Retina (tissue), 1 donor: Measurements from ENCODE around the gene TNP2.

Experiments used
- DNase-seq: peaks from one replicate; pipeline ENCODE4 v3.0.0-alpha.2; 2016

Gene TNP2

DNA sequence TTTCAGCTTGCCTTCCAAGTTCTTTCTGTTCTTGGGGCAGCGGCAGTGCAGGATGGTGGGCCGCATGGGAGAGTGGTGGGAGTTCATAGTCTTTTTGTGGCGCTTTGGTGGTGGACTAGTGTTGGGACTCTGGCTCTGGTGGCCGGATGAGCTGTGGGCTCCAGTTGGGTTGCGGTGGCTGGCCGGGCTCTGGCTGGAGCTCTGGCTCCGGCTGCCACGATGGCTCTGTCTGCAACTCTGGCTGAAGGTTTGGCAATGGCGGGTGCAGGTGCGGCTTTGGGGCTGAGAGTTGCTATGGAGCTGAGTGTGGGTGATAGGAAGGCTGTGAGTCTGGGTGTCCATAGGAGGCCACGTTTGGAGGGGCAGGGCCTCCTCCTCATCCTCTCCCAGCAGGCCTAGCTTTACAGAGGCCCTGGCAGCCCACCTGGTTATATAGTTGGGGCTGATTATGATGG is at the start of gene TNP2:
TSS of gene TNP2 (minus strand) at position 405 of the 455 bp plus-strand sequence. CDS start at position 342, 63 bp downstream.
- no peak for DNase-seq

DNA sequence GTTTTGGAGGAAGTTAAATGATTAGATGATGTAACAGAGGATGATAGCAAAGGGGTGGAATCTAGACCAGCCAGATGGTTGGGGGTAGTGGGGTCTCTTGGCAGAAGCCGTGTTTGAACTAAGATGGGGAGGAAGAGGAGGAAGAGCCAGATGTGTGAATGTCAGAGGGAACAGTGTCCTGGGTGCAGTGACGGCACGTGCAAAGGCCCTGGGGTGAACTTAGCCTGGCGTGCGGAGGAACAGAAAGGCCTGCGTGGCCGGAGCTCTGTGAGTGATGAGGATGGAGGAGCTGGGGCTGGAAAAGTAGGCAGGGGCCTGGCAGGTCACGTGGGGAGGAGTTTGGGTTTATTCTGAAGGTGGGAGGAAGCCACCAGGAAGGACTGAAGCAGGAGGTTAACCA is 49.7 kb upstream of the TNP2 start:
- no peak for DNase-seq

DNA sequence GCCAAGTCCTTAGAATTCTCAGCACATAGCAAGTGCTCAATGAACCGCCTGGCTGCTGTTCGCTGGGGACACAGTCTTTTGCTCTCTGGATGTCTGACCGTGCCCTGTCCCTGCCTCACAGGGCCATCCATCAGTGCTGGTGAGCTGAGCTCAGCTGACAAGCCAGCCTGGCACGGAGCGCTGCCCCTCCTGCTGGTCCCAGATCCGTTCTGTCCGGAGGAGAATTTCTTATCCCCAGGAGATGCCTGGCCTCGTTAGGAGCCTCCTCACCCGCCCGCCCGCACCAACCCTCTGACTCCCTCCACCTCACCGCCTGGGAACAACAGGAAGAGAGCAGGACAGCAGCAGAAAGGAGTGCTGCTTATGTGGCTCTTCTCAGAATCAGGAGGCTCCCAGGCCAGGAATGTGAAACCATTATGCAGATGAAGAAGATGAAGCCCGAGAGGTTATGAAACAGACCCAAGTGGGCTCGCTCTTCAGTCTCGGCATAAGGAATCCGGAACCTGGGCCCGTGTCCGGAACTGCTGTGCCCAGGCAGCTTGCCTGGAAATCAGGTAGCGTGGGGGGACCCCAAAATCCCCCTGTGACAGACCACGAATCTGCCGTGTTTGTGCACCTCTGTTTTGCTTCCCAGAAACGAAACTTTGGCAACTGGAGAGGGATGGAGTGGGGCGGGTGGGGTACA is 47.3 kb upstream of the TNP2 start:
- DNase-seq: peak; percentile 55

DNA sequence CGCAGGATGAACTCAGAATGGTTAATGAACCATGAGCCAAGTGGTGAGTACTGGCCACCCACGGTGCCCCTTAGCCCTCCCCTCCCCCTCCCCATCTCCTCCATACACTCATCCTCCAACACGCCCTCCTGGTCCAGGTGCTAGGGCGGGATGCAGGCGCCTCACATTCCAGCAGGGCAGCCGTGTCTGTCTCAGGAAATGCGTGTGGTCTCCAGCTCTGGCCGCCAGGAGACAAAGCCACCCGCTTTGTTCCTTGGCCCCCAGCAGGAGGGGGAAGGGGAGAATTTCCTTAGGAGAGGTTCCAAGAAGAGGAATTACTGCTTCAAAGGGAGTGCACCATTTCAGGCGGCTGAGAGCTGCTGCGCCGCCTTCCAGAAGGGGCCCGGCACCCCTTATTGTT is 46.4 kb upstream of the TNP2 start:
- DNase-seq: peak; percentile 67

DNA sequence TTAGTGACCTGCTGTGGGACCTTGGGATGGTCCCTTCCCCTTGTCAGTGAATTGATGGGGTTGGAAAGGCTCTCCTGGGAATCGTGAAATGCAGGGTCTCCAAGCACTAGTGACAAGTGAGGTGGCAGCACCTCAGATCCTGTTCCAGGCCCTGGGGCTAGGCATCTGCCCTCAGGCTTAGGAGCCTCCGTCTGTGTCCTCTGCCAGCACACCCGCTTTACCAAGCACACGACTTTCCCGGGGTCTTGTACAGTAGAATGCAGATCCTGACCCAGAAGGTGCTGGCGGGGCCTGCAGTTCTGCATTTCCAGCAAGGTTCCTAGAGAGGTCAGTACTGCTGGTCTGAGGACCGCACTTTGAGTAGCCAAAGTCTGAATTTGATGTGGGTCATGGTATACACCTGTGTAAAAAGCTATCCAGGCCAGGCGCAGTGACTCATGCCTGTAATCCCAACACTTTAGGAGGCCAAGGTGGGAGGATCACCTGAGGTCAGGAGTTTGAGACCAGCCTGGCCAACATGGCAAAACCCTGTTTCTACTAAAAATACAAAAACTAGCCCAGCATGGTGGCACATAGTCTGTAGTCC is 45.3 kb upstream of the TNP2 start:
- DNase-seq: no peak

DNA sequence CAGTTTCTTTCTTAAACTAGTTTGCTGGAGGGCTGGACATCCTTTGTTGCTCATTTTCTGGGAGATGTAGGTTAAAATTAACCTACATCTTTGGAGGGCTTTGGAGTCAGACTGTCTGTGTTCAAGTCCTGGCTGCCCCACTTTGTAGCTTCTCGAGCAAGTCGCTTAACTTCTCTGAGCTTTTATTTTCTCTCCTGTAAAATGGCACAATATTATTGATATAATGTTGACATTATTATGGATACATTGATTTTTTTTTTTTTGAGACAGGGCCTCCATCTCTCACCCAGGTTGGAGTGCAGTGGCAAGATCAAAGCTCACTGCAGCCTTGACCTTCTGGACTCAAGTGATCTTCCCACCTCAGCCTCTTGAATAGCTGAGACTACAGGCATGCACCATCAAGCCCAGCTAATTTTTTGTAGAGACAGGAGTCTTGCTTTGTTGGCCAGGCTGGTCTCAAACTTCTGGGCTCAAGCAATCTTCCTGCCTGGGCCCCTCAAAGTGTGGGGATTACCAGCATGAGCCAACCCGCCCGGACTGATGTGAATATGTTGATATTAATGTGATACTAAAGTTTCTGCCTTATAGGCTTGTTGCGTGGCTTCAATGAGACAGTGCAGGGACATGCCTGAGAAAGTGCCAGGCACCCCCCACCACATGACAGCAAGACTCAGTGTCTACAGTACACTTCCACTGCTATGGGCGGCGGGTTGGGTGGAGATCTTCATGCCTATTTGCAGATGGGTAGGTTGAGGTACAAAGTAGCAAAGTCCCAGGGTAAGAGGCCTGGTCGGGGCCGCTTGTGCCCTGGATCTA is 44.6 kb upstream of the TNP2 start:
- no peak for DNase-seq

DNA sequence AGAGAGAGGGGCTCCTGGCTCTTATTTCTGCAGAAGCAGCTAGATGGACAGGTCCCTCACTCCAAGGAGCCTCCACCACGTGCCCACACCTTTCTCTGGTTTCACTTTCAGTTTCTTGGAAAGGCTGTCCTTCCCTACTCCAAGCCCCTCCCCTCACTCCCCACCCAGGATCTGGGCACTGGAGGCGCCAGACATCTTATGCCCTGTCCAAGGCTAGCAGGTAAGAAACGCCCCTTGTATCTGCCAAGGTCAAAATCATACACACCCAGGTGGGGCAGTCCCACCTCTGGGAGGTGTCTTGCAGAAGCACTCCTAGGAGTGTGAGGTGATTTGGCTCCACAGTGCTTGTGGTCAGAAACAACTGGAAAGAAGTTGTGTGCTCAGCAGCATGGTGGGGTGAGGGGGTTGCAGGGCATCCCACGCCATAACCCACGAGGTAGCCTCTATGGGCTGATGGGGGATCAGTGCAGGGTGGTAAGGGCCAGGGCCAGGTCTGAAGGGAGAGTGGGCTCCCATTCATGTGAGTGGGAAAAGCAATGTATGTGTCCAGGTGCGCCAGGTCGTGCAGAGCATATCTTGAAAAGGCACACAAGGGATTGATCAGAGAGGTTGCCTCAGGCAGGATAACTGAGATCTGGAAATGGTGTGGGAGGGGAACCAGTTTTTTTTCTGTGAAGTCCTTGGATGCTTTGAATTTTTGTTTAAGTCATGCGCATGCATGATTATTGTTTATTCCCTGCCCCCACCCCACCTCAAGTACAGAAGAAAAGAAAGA is 43.8 kb upstream of the TNP2 start:
- DNase-seq: peak; percentile 16

DNA sequence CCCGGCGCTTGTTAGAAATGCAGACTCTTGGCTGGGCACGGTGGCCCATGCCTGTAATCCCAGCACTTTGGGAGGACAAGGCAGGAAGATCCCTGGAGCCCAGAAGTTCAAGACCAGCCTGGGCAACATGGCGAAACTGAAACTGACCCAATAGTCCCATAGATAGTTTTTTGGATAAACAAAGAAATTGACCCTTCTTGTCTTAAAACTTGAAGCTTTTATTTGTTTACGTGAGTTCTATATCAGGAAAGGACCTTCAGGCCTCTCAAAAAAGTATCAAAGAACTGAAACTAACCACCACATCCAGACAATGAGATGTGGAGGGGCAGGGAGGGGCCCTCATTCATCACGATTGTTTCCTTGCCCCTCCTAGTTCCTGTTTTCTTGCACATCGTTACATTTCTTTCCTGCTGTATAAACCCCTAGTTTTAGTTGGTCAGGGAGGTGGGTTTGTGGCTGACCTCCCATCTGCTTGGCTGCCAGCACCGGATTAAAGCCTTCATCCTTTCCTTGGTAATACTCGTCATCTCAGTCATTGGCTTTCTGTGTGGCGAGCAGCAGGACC is 42.0 kb upstream of the TNP2 start:
- DNase-seq: no peak

DNA sequence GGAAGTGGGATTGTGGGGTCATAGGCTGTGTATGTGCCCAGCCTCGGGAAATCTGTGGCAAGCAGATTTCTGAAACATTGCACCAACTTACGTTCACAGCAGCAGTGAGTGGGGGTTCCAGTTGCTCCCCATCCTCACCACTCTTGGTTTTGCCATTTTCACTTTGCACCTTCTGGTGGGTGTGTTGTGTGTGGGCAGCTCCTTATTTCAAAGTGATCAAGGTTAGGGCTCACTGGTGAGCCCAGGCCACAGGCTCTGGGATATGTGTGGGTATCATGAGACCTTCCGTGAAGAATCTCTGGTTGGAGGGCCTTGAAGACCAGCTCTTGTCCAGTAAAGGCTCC is 41.5 kb upstream of the TNP2 start:
- no peak for DNase-seq

DNA sequence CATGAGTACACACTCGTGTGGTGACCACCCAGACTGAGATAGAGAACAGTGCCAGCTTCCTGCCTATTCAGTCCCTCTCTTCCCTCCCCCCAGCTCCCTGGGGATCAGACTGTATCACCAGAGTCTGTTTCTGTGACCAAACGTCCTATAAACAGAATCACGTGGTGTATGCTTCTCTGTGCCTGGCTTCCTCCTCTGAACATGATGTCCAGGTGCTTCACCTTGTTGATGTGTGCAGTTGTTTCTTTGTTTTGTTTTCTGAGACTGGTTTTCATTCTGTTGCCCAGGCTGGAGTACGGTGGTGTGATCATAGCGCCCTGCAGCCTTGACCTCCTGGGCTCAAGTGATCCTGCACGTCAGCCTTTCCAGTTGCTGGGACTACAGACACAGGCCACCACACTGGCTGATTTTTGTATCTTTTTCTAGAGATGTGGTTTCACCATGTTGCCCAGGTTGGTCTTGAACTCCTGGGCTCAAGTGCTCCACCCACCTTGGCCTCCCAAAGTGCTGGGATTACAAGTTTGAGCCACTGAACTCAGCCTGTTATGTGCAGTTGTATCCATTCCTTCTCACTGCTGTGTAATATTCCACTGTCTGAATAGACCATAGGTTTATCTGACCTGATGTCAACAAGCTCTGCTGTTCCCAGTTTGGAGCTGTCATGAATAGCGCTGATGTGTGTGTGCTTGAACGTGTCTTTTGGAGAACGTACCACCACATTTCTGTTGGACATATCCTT is 40.9 kb upstream of the TNP2 start:
- DNase-seq: no peak

DNA sequence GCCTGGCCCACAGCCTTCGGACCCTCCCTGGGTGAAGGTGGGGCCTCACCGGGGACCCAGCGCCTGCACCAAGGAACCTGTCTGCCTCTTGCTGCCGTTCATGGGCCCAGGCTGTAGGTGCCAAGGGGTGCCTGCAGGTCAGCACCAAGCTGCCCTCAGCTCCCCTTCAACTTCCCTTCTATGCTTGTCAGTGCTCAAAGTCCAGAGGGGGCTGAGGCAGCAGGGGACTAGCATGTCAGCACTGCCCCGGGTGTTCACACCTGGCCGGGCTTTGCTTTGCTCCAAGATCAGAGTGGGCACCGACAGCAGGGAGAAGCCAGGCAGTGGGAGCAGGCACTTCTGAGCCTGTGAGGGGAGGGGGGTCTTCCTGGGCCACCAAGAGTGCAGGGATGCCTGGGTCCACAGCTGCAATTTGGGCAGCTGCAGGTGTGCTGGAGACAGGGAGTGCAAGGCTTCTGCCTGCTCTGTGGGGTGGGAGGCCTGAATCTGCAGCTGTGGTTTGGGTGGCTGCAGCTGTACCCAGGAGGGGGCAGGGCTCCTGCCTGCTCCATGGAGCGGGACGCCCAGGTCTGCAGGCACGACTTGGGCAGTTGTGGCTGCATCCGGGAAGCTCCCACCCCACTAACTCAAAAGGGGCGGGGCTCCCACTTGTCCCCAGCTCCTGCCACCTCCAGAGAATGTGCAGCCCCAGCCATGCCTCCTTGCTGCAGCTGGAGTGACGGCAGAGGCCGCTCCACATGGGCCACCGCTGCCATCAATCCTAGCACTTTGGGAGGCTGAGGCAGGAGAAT is 39.6 kb upstream of the TNP2 start:
- DNase-seq: no peak

DNA sequence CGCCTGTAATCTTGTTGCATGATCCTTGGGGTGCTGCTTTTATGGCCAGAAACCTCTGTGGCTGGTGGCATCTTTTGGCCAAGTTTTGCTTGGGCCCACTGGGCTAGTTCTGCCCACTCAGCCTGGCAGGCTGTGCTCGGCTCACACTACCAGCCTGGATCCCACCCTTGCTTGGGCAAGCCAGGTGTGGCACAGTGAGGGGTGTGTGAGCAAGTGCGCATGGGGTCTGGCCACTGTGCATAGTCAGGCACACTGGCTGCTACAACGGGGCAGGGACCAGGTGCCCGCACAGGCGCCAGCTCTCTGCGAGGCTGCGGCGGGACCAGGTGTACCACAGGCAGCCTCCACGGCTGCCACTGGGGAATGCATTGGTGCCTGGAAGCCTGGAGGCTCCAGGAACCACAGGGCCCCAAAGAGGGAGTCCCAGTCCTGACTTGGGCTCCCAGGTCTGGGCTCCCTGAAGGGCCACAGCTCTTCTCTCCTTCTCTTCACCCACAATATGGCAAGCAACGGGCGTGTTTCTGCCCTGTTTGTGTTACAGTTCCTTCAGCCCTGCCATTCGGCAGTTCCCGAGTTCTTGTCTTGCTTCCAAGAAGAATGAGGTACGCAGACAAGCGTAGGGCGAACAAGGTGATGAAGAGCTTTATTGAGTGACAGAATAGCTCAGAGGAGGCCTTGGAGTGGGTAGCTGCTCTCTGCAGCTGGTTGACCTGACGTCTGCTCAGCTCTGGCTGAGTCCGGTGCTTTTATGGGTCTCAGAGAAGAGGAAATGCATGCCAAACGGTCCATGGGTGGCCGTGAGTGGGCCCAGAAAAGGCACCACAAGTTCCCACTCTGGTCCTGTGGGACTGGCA is 38.7 kb upstream of the TNP2 start:
- no peak for DNase-seq

DNA sequence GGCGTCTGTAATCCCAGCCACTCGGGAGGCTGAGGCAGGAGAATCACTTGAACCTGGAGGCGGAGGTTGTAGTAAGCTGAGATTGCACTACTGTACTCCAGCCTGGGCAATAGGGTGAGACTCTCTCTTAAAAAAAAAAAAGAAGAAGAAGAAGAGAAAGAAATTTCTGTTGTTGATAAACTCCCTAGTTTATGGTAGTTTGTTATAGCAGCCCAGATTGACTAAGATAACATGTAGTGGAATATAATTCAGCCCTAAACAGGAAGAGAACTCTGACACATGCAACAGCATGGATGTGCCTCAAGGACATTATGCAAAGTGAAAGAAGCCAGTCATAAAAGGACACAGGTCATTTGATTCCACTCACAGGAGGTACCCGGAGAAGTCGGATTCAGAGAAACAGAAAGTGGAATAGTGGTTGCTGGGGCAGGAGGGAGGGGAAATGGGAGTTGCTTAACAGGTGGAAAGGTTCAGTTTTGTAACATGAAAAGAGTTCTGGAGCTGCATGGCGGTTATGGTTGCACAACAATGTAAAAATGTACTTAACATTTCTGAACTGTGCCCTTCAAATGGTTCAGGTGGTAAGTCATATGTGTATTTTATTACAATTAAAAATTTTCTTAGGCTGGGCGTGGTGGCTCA is 38.0 kb upstream of the TNP2 start:
- no peak for DNase-seq

DNA sequence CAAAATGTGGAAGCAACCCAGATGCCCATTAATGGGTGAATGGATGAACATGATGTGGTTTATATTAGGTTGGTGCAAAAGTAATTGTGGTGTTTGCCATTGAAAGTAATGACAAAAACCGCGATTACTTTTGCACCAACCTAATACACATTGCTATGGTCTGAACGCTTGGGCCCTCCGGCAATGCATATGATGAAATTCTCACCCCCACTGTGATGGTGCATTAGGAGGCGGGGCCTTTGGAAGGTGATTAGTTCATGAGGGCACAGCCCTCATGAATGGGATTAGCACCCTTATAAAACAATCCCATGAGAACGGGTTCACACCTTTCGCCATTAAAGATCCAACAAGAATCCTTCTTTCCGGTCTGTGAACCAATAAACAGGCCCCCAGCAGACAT is 37.3 kb upstream of the TNP2 start:
- no peak for DNase-seq

DNA sequence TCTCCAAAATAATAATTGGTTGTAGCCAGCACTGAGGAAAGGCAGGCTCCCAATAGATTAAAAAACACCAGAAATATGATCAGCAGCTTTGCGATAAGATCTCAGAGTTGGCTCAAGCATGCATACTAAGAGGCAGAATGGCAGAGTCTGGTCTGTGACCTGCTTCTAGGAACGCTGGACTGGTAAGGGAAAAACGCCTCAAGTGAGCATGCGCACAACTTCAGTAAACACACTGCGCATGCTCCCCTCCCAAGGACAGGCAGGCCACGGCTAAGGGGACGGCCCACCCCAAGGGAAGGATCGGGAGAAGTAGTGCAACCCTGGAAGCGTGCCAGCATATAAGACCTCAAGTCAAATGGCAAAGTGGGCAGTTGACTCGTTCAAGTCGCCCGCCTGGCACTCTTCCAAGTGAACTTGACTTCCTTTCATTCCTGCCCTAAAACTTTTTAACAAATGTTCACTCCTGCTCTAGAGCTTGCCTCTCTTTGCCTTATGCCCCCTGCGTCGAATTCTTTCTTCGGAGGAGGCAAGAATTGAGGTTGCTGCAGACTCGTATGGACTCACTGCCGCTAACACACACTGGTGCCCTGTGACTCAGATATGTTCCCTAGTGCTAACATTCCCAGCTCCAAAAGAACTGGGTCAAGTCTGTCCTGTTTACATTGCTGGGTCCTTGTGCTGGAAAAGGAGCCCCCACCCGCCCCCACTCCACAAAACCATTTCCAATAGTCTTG is 34.4 kb upstream of the TNP2 start:
- no peak for DNase-seq

DNA sequence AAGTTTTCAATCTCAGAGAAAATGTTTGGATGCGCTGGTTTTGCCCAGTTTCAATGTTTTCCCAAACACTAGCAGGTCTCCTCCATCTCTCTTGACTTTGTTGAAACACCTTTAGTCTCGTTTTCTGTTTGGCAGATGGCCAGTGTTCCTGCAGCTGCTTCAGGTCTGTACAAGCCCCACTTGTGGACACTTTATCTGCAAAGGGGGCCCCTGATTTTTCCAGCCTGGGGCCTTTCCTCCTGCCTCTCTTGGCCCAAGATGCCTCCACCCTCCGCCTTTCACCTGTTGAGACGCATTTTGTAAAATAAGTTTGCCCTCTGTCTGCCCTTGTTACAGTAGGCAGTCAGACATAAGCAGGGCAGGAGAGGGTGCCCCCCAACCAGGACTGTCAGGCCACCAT is 33.9 kb upstream of the TNP2 start:
- no peak for DNase-seq

DNA sequence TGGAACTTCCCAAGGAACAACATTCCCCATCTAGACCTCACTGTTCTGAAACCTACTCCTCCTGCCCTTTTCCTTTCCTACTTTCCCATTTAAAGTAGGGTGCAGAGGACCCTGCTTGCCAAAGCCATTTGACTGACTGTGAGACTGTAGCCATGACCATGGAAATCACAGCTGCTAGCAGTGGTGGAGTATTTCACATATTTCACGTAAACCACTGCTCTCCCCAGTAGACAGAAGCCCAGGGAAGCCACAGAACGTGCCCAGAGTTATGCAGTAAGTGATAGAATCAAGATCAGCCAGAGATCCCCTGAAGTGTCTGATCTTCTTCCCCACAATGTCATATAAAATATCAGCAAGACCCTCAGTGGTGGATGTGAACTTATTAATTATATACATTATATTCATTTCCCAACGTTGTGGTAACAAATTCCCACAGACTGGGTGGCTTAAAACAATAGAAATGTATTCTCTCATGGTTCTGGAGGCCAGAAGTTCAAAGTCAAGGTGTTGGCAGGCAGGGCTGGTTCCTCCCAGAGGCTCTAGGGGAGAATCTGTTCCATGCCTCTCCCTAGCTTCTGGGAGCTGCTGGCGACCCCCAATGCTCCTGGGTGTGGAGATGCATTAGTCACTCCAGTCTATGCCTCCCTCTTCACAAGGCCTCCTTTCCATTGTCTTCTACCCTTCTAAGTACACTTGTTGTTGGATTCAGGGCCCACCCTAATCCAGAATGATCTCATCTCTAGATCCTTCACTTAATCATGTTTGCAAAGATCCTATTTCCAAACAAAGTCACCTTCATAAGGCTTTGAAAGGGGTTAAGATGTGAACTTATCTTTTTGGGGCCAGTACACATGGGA is 32.7 kb upstream of the TNP2 start:
- no peak for DNase-seq

DNA sequence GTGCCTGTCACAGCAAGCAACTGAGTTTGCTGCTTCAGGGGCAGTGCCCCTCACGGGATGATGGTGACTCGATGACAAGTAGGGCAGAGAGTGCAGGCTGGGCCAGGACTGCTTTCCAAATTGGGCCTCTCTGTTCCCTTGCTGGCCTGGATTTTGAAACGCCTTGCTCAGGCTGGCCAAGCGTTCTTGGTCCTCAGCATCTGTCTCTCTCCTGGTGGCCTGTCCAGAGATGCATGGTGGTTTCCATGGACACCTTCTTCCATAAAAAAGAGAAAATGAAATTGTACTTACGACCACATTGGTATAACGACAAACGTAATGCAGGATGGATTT is 31.4 kb upstream of the TNP2 start:
- no peak for DNase-seq
